Liver (tissue), 9 donors: ENCODE data around the gene LDLRAD4. TPM values are rescaled to one million over a fixed set of nuclear protein-coding genes. Genes with fewer than 3 reads are reported as not detected.
A peak's percentile ranks its signal among the peaks of the same experiment; 100 is the strongest.

Experiments
- DNase-seq: peaks from one replicate; pipeline ENCODE4 v3.0.0-alpha.2; 2017; ENCODE audit warnings: low spot score
- H3K27ac ChIP-seq, 2 donors: one replicate each; pipeline ENCODE4 v1.7.0; 2013; ENCODE audit warnings: inconsistent platforms in 2 of 2, low read length in 2 of 2, control low read depth in 1 of 2, low read depth in 1 of 2, mild to moderate bottlenecking in 1 of 2
- H3K27me3 ChIP-seq, 4 donors: one replicate each; pipeline versions ENCODE4 v1.6.1 to v1.7.0; 2013; ENCODE audit warnings: low read length in 3 of 4, inconsistent platforms in 1 of 4, mild to moderate bottlenecking in 1 of 4, moderate library complexity in 1 of 4; ENCODE audit not compliant: control insufficient read depth in 4 of 4, insufficient read depth in 4 of 4
- H3K36me3 ChIP-seq, 4 donors: one replicate each; pipeline versions ENCODE4 v1.6.1 to v1.7.0; 2013; ENCODE audit warnings: low read length in 3 of 4, mild to moderate bottlenecking in 3 of 4, low read depth in 1 of 4, moderate library complexity in 1 of 4; ENCODE audit not compliant: control insufficient read depth in 4 of 4, insufficient read depth in 3 of 4
- H3K4me1 ChIP-seq, 4 donors: one replicate each; pipeline versions ENCODE4 v1.6.1 to v1.7.0; 2013; ENCODE audit warnings: low read length in 3 of 4, mild to moderate bottlenecking in 3 of 4, moderate library complexity in 1 of 4; ENCODE audit not compliant: control insufficient read depth in 4 of 4, insufficient read depth in 4 of 4
- H3K4me3 ChIP-seq, 3 donors: one replicate each; pipeline versions ENCODE4 v1.6.1 to v1.7.0; 2013; ENCODE audit warnings: low read length in 3 of 3, control low read depth in 1 of 3, low read depth in 1 of 3, mild to moderate bottlenecking in 1 of 3
- H3K9ac ChIP-seq, 2 donors: one replicate each; pipeline ENCODE4 v1.7.0; 2013; ENCODE audit warnings: low read length in 2 of 2, mild to moderate bottlenecking in 2 of 2, moderate library complexity in 2 of 2, control low read depth in 1 of 2, low read depth in 1 of 2
- H3K9me3 ChIP-seq, 4 donors: one replicate each; pipeline versions ENCODE4 v1.6.1 to v1.7.0; 2013; ENCODE audit warnings: low read length in 3 of 4; ENCODE audit not compliant: control insufficient read depth in 4 of 4
- EGR1 ChIP-seq, 2 donors: IDR thresholded peaks; 2 replicates each; pipeline ENCODE4 v1.6.1; 2016 to 2018; ENCODE audit warnings: antibody characterized with exemption in 2 of 2, low read depth in 2 of 2
- FOXA1 ChIP-seq: IDR thresholded peaks from 2 replicates; pipeline ENCODE4 v1.6.1; 2016; ENCODE audit warnings: antibody characterized with exemption
- HNF4A ChIP-seq, 2 donors: conservative IDR thresholded peaks; 2 replicates each; pipeline ENCODE4 v1.6.1; 2016; ENCODE audit warnings: antibody characterized with exemption in 2 of 2, mild to moderate bottlenecking in 2 of 2
- JUND ChIP-seq, 2 donors: IDR thresholded peaks; 2 replicates each; pipeline ENCODE4 v1.6.1; 2016; ENCODE audit warnings: antibody characterized with exemption in 2 of 2
- NR2F2 ChIP-seq: IDR thresholded peaks from 2 replicates; pipeline ENCODE4 v1.6.1; 2016; ENCODE audit warnings: antibody characterized with exemption
- RAD21 ChIP-seq, 2 donors: IDR thresholded peaks; 2 replicates each; pipeline ENCODE4 v1.6.1; 2016; ENCODE audit warnings: antibody characterized with exemption in 2 of 2, mild to moderate bottlenecking in 2 of 2
- REST ChIP-seq: IDR thresholded peaks from 2 replicates; pipeline ENCODE4 v1.6.1; 2016; ENCODE audit warnings: antibody characterized with exemption, mild to moderate bottlenecking
- RXRA ChIP-seq, 2 donors: IDR thresholded peaks; 2 replicates each; pipeline ENCODE4 v1.6.1; 2017 to 2018; ENCODE audit warnings: antibody characterized with exemption in 2 of 2, mild to moderate bottlenecking in 1 of 2
- SP1 ChIP-seq: IDR thresholded peaks from 2 replicates; pipeline ENCODE4 v1.6.1; 2018; ENCODE audit warnings: antibody characterized with exemption, mild to moderate bottlenecking
- TAF1 ChIP-seq: conservative IDR thresholded peaks from 2 replicates; pipeline ENCODE4 v1.6.1; 2016; ENCODE audit warnings: antibody characterized with exemption, mild to moderate bottlenecking
- WGBS: extraction: QIAGEN DNeasy Blood & Tissue Kit; methylation state at CpG from one replicate; pipeline ENCODE4 v1.1.7; 2013; 5-methylcytosine and 5-hydroxymethylcytosine counted together
- polyA plus RNA-seq, 2 donors: library from polyadenylated mRNA; stranded (reverse) in 1 of 2; unstranded in 1 of 2; fragments of 200-250 nt in 1 of 2; fragments of >200 nt in 1 of 2; fragmentation: Nextera tagmentation in 1 of 2; extraction: Ambion mirVana in 1 of 2; gene quantifications; one replicate each; pipeline versions ENCODE4 v1.2.1 to v1.2.3, GENCODE V29; 2013 to 2015
- total RNA-seq, 2 donors: library from RNA; depleted of rRNA; stranded (reverse); fragments of >200 nt; gene quantifications; one replicate each; pipeline ENCODE4 v1.2.3, GENCODE V29; 2014
- TF ChIP-seq, protein P1 (sequence below): IDR thresholded peaks from 2 replicates; pipeline ENCODE4 v1.6.1; 2016; ENCODE audit warnings: antibody characterized with exemption
- TF ChIP-seq, protein P2 (sequence below): IDR thresholded peaks from 2 replicates; pipeline ENCODE4 v1.6.1; 2016; ENCODE audit warnings: antibody characterized with exemption
- TF ChIP-seq, protein P3 (sequence below): fragments of 150-350 bp; IDR thresholded peaks from 2 replicates; pipeline ENCODE4 v1.5.1; 2017; ENCODE audit warnings: improper control_type of control experiment, low read depth, low read length; ENCODE audit not compliant: missing input control
- TF ChIP-seq, protein P4 (sequence below): IDR thresholded peaks from 2 replicates; pipeline ENCODE4 v1.6.1; 2016; ENCODE audit warnings: antibody characterized with exemption
- donor health status: healthy.
- donor health status: healthy.
- donor health status: healthy.
- donor health status: healthy.
- donor health status: healthy.

The LDLRAD4 gene
- total and polyA plus RNA-seq, 4 donors: 4.8 to 41.7 (median 12.7) TPM

GRCh38 chr18:13269521-13270011 is 51.0 kb downstream of the LDLRAD4 start:
- no peaks in the 10 kb centered on the region for H3K36me3 ChIP-seq
- WGBS: 85% methylated on average over 10 of the region's 10 CpGs
- TF ChIP-seq FOXA1 (no peak), EGR1 (IDR thresholded peaks at IDR 0.05; ENCODE audit: low read depth in 2 of 2) (no peak), TAF1 (no peak), SP1 (no peak), REST (no peak), RXRA (IDR thresholded peaks at IDR 0.05) (no peak), HNF4A (conservative IDR thresholded peaks at IDR 0.05) (no peak)
- TF ChIP-seq, protein P1, sequence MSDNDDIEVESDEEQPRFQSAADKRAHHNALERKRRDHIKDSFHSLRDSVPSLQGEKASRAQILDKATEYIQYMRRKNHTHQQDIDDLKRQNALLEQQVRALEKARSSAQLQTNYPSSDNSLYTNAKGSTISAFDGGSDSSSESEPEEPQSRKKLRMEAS: no peak
- TF ChIP-seq, protein P2, sequence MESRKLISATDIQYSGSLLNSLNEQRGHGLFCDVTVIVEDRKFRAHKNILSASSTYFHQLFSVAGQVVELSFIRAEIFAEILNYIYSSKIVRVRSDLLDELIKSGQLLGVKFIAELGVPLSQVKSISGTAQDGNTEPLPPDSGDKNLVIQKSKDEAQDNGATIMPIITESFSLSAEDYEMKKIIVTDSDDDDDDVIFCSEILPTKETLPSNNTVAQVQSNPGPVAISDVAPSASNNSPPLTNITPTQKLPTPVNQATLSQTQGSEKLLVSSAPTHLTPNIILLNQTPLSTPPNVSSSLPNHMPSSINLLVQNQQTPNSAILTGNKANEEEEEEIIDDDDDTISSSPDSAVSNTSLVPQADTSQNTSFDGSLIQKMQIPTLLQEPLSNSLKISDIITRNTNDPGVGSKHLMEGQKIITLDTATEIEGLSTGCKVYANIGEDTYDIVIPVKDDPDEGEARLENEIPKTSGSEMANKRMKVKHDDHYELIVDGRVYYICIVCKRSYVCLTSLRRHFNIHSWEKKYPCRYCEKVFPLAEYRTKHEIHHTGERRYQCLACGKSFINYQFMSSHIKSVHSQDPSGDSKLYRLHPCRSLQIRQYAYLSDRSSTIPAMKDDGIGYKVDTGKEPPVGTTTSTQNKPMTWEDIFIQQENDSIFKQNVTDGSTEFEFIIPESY: no peak
- TF ChIP-seq, protein P3, sequence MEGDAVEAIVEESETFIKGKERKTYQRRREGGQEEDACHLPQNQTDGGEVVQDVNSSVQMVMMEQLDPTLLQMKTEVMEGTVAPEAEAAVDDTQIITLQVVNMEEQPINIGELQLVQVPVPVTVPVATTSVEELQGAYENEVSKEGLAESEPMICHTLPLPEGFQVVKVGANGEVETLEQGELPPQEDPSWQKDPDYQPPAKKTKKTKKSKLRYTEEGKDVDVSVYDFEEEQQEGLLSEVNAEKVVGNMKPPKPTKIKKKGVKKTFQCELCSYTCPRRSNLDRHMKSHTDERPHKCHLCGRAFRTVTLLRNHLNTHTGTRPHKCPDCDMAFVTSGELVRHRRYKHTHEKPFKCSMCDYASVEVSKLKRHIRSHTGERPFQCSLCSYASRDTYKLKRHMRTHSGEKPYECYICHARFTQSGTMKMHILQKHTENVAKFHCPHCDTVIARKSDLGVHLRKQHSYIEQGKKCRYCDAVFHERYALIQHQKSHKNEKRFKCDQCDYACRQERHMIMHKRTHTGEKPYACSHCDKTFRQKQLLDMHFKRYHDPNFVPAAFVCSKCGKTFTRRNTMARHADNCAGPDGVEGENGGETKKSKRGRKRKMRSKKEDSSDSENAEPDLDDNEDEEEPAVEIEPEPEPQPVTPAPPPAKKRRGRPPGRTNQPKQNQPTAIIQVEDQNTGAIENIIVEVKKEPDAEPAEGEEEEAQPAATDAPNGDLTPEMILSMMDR: no peak
- TF ChIP-seq, protein P4, sequence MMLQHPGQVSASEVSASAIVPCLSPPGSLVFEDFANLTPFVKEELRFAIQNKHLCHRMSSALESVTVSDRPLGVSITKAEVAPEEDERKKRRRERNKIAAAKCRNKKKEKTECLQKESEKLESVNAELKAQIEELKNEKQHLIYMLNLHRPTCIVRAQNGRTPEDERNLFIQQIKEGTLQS: no peak
- DNase-seq: no peak
- no peaks in the 10 kb centered on the region for H3K27me3 ChIP-seq
- H3K4me3 ChIP-seq: no peak overlapping the region
- H3K4me1 ChIP-seq: peaks cover 0 to 9% (median 3%) of the 10 kb centered on the region in 4 donors
- H3K9me3 ChIP-seq: no peaks in the 10 kb centered on the region
- no peak overlapping the region for H3K9ac ChIP-seq
- no peak overlapping the region for H3K27ac ChIP-seq

DNA sequence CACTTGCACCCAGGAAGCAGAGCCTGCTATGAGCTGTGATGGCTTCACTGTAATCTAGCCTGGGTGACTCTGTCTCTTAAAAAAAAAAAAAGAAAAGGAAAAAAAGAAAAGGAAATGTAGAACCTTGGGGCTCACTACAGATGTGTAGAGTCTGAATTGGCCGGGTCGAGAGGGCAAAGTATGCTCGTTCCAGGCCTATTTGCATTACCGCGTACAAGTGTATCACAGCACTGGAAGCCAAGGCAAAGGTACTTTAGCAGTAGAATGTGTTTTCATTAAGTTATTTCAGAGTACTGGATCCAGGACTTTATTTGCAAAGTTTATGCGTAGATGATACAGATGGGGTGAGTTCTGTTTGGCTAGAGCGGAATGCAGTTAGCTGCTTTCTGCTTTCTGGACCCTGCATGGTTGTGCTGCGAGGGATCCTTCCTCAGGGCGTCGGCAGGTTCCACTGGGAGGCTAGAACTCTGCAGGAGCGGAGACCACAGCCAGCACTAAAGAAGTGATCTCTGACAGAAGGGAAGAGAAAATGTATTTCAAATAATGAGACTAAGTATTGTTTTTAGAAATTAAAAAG is 51.8 kb downstream of the LDLRAD4 start:
- Histone ChIP-seq H3K9me3 (no peaks in the 10 kb centered on the region), H3K27me3 (no peaks in the 10 kb centered on the region), H3K9ac (no peak overlapping the region), H3K27ac (no peak overlapping the region), H3K4me3 (no peak overlapping the region), H3K4me1 (peaks cover 0 to 9% (median 3%) of the 10 kb centered on the region in 4 donors), H3K36me3 (no peaks in the 10 kb centered on the region)
- WGBS: 72% methylated on average over 11 of the region's 11 CpGs
- DNase-seq: no peak
- TF ChIP-seq, protein P2: no peak
- peak; percentile 25 for TF ChIP-seq NR2F2
- peak; percentile 51 to 54 for TF ChIP-seq HNF4A (conservative IDR thresholded peaks at IDR 0.05)
- TF ChIP-seq RXRA (IDR thresholded peaks at IDR 0.05): peak; percentile 15 to 21
- TF ChIP-seq, protein P1: no peak
- TF ChIP-seq, protein P3: no peak
- TF ChIP-seq JUND (IDR thresholded peaks at IDR 0.05): no peak
- no peak for TF ChIP-seq RAD21 (IDR thresholded peaks at IDR 0.05)
- TF ChIP-seq, protein P4: no peak
- TF ChIP-seq EGR1 (IDR thresholded peaks at IDR 0.05; ENCODE audit: low read depth in 2 of 2): no peak
- TF ChIP-seq SP1: no peak
